Measurements from ENCODE around the gene LIFR.

LIFR gene

DNA sequence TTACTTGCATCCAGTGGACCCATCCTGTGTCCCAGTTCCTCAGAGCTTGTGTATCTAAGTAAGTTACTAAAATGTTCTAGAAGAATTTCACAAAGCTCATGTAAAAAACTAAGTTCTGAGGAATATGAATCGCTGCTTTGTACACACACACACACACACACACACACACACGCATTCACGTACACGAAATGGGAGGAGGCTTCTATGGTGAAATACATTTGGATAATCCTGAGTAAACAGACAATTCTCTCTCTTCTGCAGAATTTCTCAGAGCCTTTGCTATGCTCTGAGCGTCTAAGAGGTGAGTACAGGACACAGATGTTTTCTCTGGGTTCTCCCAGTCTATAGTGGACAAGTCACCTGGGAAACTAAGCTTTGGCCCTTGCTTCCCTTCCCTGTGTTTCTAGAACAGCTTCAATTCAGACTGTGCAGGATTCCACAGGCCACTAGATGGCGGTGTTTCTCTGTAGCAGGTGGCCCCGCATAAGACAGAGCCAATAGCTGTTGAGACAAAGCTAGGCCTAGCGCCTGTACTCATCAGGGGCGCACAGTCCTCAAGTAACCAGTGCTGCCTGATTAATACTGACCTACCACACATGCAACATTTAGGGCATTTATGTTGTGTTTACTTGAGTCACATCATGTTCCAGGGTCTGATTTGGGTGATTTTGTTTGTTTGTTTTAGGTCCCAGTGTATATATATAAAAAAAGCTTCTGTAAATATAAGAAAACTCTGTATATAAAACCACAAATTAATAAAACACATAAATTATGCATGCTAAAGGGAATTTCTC is 114.8 kb downstream of the LIFR start:
- peak; percentile 90 for DNase-seq (ENCODE audit: low spot score)

GRCh38 chr5:38438757-38439156 is 117.7 kb downstream of the LIFR start:
- DNase-seq (ENCODE audit: low spot score) = no peak

DNA sequence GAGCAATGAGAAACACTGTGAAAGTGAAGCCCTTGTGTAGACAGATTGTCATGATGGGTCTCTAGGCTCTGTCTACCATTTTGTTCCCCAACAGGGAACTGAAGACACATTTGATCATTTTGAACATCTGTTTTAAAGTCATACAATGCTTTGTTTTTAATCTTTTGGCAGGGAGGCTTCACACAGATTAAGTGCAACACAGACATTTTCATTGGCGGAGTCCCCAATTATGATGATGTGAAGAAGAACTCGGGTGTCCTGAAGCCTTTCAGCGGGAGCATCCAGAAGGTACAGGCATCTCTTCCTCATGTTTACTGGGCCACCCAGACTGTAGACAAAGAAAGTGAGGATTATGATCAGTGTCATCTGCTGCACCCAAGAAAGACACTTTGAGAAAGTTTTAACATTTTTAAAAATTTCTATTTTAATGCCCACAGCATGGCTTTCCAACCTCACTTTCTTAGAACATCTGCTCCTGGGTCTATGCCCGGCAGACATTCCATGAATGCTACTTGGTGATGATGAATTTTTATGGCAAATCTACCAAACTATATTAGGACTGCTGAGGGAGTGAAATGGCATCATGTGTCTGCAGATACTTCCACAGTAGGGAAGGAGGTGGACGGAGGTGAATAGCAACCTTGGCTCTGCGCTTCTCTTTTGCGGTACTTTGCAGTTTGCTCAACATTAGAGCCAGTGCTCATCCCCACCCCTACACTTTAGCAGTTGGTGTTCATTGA is 121.3 kb downstream of the LIFR start:
- no peak for DNase-seq (ENCODE audit: low spot score)

GRCh38 chr5:38433160-38433861 is 123.1 kb downstream of the LIFR start:
- DNase-seq (ENCODE audit: low spot score) = no peak

DNA sequence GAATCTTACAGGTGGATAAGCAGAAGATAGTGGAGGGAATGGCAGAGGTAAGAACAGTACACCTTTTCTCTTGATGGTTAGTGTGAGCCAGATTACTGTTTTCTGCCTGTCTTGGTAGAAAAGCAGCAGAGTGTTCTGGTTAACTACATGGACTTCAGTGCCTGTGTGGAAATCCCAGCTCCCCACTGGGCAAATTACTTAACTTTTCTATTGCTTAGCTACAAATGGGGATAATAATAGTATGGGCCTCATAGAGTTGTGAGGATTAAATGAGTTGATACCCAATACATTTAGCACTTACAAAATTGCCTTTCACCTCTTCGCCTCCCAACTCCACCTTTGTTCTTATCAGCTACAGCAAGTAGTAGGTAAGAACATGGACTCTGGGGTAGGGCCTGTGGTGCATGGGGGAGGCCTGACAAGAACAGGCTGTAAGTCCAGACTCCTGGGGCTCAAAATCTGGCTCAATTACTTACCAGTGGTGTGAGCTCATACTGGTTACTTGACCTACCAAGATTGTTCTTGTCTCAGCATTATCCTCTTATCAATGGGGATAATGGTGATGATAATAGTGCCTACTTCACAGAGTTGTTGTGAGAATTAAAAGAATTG is 125.1 kb downstream of the LIFR start:
- DNase-seq (ENCODE audit: low spot score) = no peak

- DNase-seq (ENCODE audit: low spot score) = no peak
Observed at GRCh38 chr5:38426986-38427950, 129.2 kb downstream of the LIFR start.

- DNase-seq (ENCODE audit: low spot score) = no peak
Observed at GRCh38 chr5:38426490-38426889, 130.0 kb downstream of the LIFR start.

All from iPS-NIHi11 (cell line).